Neural crest cell (in vitro differentiated cells): ENCODE measurements around the gene RPS6KA1. TPM values are rescaled to one million over a fixed set of nuclear protein-coding genes. Genes with fewer than 3 reads are reported as not detected.

Source experiments
- DNase-seq: peaks from one replicate; pipeline ENCODE4 v3.0.0; 2021; ENCODE audit warnings: low read depth, mixed read lengths, low spot score
- H3K27ac Mint-ChIP-seq: one replicate; pipeline ENCODE4 v1.8.0; 2021; ENCODE audit warnings: mild to moderate bottlenecking, mixed read lengths; ENCODE audit not compliant: unreplicated experiment
- H3K27me3 Mint-ChIP-seq: 2 replicates; pipeline ENCODE4 v1.8.0; 2021; ENCODE audit warnings: low read depth, mild to moderate bottlenecking, mixed read lengths
- H3K36me3 Mint-ChIP-seq: 2 replicates; pipeline ENCODE4 v1.8.0; 2021; ENCODE audit warnings: low read depth, mild to moderate bottlenecking, mixed read lengths
- H3K4me1 Mint-ChIP-seq: 2 replicates; pipeline ENCODE4 v1.8.0; 2021; ENCODE audit warnings: mixed read lengths
- H3K4me3 Mint-ChIP-seq: one replicate; pipeline ENCODE4 v1.8.0; 2021; ENCODE audit warnings: mild to moderate bottlenecking, mixed read lengths
- H3K9me3 Mint-ChIP-seq: 2 replicates; pipeline ENCODE4 v1.8.0; 2021; ENCODE audit warnings: mixed read lengths
- CTCF ChIP-seq: fragments of 200-600 bp; sonication (generic); conservative IDR thresholded peaks from 2 replicates; pipeline ENCODE4 v1.5.0; 2021; ENCODE audit warnings: antibody characterized with exemption, mild to moderate bottlenecking
- microRNA-seq: library from miRNA; unstranded; fragments of <30 nt; microRNA quantifications from one replicate; pipeline ENCODE4, GENCODE V29; 2020
- total RNA-seq: library from RNA; stranded (reverse); gene quantifications from 2 replicates; pipeline ENCODE4 v1.2.1, GENCODE V29; 2021

Gene RPS6KA1
- total RNA-seq, 1 donor from 2014 or later, result 41.6 TPM

- peak overlapping the region; percentile 25 for H3K4me3 Mint-ChIP-seq
- no peak overlapping the region for H3K27ac Mint-ChIP-seq
Measured at GRCh38 chr1:26618561-26618960, 89.0 kb downstream of the RPS6KA1 start.

More at GRCh38 chr1:26618561-26618960, 89.0 kb downstream of the RPS6KA1 start:
- Mint-ChIP-seq H3K27me3 (no peaks in the 10 kb centered on the region), H3K9me3 (no peaks in the 10 kb centered on the region), H3K4me1 (peaks cover 28% of the 10 kb centered on the region), H3K36me3 (no peaks in the 10 kb centered on the region)
- no peak for DNase-seq
- no peak for TF ChIP-seq CTCF

Small RNA genes within 50 kb of the gene (microRNA-seq; reads per million reads assigned to microRNA genes)
- 9.5 reads per million, percentile 17 among the genes with 10 or more reads in this experiment for gene MIR1976

Other genes starting within 250 kb of the RPS6KA1 start
- gene SH3BGRL3, start 249.7 kb upstream of the RPS6KA1 start, total RNA-seq, result 97.9 and 100 TPM in 2 replicates
- 33.5 and 35.5 TPM in 2 replicates for gene UBXN11, start 223.1 kb upstream of the RPS6KA1 start, total RNA-seq
- not detected in 2 replicates for gene CD52, start 211.8 kb upstream of the RPS6KA1 start, total RNA-seq
- gene CRYBG2, start 175.6 kb upstream of the RPS6KA1 start, total RNA-seq, result 3.8 and 6.3 TPM in 2 replicates
- gene ZNF683, start 157.0 kb upstream of the RPS6KA1 start, total RNA-seq, result not detected in 2 replicates
- gene LIN28A, start 118.9 kb upstream of the RPS6KA1 start, total RNA-seq, result 445 and 455 TPM in 2 replicates
- gene DHDDS, start 97.4 kb upstream of the RPS6KA1 start, total RNA-seq, result 34.9 and 40.1 TPM in 2 replicates
- 1,041 and 1,051 TPM in 2 replicates for gene HMGN2, start 57.3 kb upstream of the RPS6KA1 start, total RNA-seq
- 155 and 160 TPM in 2 replicates for gene ARID1A, start 166.3 kb downstream of the RPS6KA1 start, total RNA-seq